Mesenchymal stem cell (in vitro differentiated cells and primary cell): ENCODE results near the gene SMAD3.
"Not testable (repeated sequence)": the region's sequence is repeated elsewhere in the genome, so short reads cannot be mapped to it uniquely, and the experiment has no call there.

Experiments used
- DNase-seq: peaks from one replicate; pipeline ENCODE4 v3.0.0-alpha.2; 2013
- H2AFZ ChIP-seq: one replicate; pipeline ENCODE4 v1.6.1; 2013; ENCODE audit warnings: low read depth, mild to moderate bottlenecking, control low read depth, inconsistent platforms, low read length, moderate library complexity
- H2AK5ac ChIP-seq: 2 replicates; pipeline ENCODE4 v1.6.1; 2013; ENCODE audit warnings: low read length, moderate library complexity, mild to moderate bottlenecking, inconsistent platforms; ENCODE audit not compliant: severe bottlenecking
- H2BK120ac ChIP-seq: one replicate; pipeline ENCODE4 v1.6.1; 2013; ENCODE audit warnings: low read depth, mild to moderate bottlenecking, inconsistent platforms, low read length, moderate library complexity
- H2BK12ac ChIP-seq, 2 experiments: one replicate each; pipeline ENCODE4 v1.6.1; 2013; ENCODE audit warnings: inconsistent platforms in 2 of 2, low read length in 2 of 2, mild to moderate bottlenecking in 2 of 2, moderate library complexity in 2 of 2, control low read depth in 1 of 2
- H2BK15ac ChIP-seq: one replicate; pipeline ENCODE4 v1.6.1; 2013; ENCODE audit warnings: mild to moderate bottlenecking, low read depth, inconsistent platforms; ENCODE audit not compliant: poor library complexity, severe bottlenecking
- H2BK5ac ChIP-seq: 2 replicates; pipeline ENCODE4 v1.6.1; 2013; ENCODE audit warnings: low read depth, mild to moderate bottlenecking, low read length, control low read depth, inconsistent platforms; ENCODE audit not compliant: poor library complexity, severe bottlenecking
- H3K14ac ChIP-seq, 2 experiments: one replicate each; pipeline ENCODE4 v1.6.1; 2013; ENCODE audit warnings: inconsistent platforms in 2 of 2, low read length in 2 of 2, control low read depth in 1 of 2, mild to moderate bottlenecking in 1 of 2, moderate library complexity in 1 of 2
- H3K18ac ChIP-seq, 2 experiments: one replicate each; pipeline ENCODE4 v1.6.1; 2013; ENCODE audit warnings: inconsistent platforms in 2 of 2, low read length in 2 of 2, control low read depth in 1 of 2, low read depth in 1 of 2, mild to moderate bottlenecking in 1 of 2
- H3K23ac ChIP-seq, 2 experiments: one replicate each; pipeline ENCODE4 v1.6.1; 2013; ENCODE audit warnings: inconsistent platforms in 2 of 2, low read length in 2 of 2, mild to moderate bottlenecking in 2 of 2, moderate library complexity in 2 of 2, control low read depth in 1 of 2
- H3K27ac ChIP-seq: 2 replicates; pipeline ENCODE4 v1.5.1; 2013; ENCODE audit warnings: mild to moderate bottlenecking, moderate library complexity, low read length, control low read depth, inconsistent platforms; ENCODE audit not compliant: poor library complexity, severe bottlenecking
- H3K27me3 ChIP-seq, 2 experiments: 2 replicates each; pipeline versions ENCODE4 v1.6.1 to v1.7.0; 2013; ENCODE audit warnings: low read length in 2 of 2, mild to moderate bottlenecking in 2 of 2, moderate library complexity in 2 of 2, control low read depth in 1 of 2, inconsistent platforms in 1 of 2; ENCODE audit not compliant: control insufficient read depth in 1 of 2, insufficient read depth in 1 of 2
- H3K36me3 ChIP-seq, 2 experiments: 2 replicates each; pipeline versions ENCODE4 v1.6.1 to v1.7.0; 2013; ENCODE audit warnings: low read length in 2 of 2, control low read depth in 1 of 2, inconsistent platforms in 1 of 2, low read depth in 1 of 2, mild to moderate bottlenecking in 1 of 2; ENCODE audit not compliant: insufficient read depth in 2 of 2, control insufficient read depth in 1 of 2
- H3K4ac ChIP-seq, 2 experiments: one replicate each; pipeline ENCODE4 v1.6.1; 2013; ENCODE audit warnings: inconsistent platforms in 2 of 2, low read length in 2 of 2, mild to moderate bottlenecking in 2 of 2, moderate library complexity in 2 of 2, control low read depth in 1 of 2, low read depth in 1 of 2
- H3K4me1 ChIP-seq: 2 replicates; pipeline ENCODE4 v1.6.1; 2013; ENCODE audit warnings: low read depth, low read length, control low read depth; ENCODE audit not compliant: control insufficient read depth, insufficient read depth
- H3K4me2 ChIP-seq: 2 replicates; pipeline ENCODE4 v1.6.1; 2013; ENCODE audit warnings: low read length, mild to moderate bottlenecking, inconsistent platforms; ENCODE audit not compliant: poor library complexity, severe bottlenecking
- H3K4me3 ChIP-seq, 2 experiments: 2 replicates each; pipeline versions ENCODE4 v1.5.1 to v1.7.0; 2013; ENCODE audit warnings: low read length in 2 of 2, mild to moderate bottlenecking in 2 of 2, control low read depth in 1 of 2, low read depth in 1 of 2; ENCODE audit not compliant: insufficient read depth in 1 of 2
- H3K79me1 ChIP-seq: replicated peaks from 2 replicates; pipeline ENCODE4 v1.6.1; 2013; ENCODE audit warnings: mild to moderate bottlenecking, control low read depth, low read length, inconsistent platforms; ENCODE audit not compliant: poor library complexity, severe bottlenecking
- H3K9ac ChIP-seq: 2 replicates; pipeline ENCODE4 v1.7.0; 2013; ENCODE audit warnings: mild to moderate bottlenecking, low read length, moderate library complexity
- H3K9me3 ChIP-seq: 2 replicates; pipeline ENCODE4 v1.7.0; 2013; ENCODE audit warnings: mild to moderate bottlenecking, low read length; ENCODE audit not compliant: control insufficient read depth
- H4K8ac ChIP-seq: one replicate; pipeline ENCODE4 v1.6.1; 2013; ENCODE audit warnings: inconsistent platforms, mild to moderate bottlenecking, low read length, moderate library complexity
- H4K91ac ChIP-seq: one replicate; pipeline ENCODE4 v1.6.1; 2013; ENCODE audit warnings: mild to moderate bottlenecking, low read length, inconsistent platforms
- WGBS: methylation state at CpG from one replicate; pipeline ENCODE4 v1.1.7; 2013; ENCODE audit warnings: mixed read lengths; 5-methylcytosine and 5-hydroxymethylcytosine counted together

SMAD3 gene

DNA sequence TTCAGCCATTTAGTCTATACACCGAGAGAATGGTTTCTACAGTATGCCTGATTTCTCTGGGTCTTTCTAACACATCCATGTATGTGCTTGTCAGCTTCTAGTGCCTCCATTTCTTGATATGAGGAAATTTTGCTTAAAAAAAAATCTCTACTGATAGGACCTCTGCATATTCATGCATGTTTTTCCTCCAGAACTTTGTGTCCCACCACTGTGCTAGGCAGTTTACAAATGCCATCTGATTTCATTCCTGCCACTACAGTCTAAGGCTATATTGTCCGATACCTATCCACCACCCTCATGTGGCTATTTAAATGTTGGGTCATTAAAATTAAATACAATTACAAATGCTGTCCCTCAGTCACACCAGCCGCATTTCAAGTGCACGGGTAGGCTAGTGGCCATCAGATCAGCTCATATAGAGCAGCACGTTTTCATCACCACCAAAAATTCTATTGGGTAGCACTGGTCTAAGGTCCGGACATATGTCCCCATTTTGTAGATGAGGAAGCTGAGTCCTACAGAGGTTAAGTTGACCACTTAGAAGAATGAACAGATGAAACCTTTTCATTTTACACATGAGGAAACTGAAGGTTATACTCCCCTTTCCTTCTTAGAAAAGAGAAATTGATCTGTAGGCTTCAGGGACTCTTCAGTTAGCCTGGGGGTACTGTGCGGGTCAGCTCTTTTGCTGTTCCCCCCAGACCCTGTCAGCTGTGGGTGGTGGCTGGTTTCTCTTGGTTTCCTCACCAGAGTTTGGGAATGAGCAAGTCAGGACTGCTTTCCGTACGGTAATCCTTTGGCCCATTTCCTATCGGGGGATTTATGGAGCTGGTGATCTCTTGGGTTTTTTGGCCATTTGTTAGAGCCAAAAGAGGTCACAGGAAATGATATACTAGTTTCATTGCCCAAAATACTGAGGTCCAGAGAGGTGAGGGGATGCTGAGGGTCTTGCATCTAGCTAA lies 56.5 kb downstream of the SMAD3 start:
- Histone ChIP-seq H2AK5ac (peak overlapping the region; percentile 57), H2AFZ (no peak overlapping the region), H2BK5ac (no peak overlapping the region), H3K9me3 (no peaks in the 10 kb centered on the region), H4K8ac (no peak overlapping the region), H3K27me3 (no peaks in the 10 kb centered on the region), H3K4ac (peak overlapping the region; percentile 32 to 97), H3K9ac (peak overlapping the region; percentile 71), H3K4me1 (peaks cover 36% of the 10 kb centered on the region), H2BK15ac (no peak overlapping the region), H3K79me1 (peaks cover 11% of the 10 kb centered on the region), H3K14ac (no peak overlapping the region), H2BK120ac (peak overlapping the region; percentile 89), H3K27ac (peak overlapping the region; percentile 33), H3K23ac (no peak overlapping the region), H3K18ac (peak overlapping the region; percentile 16 to 97), H3K4me2 (no peak overlapping the region), H3K36me3 (peaks cover 0 to 10% of the 10 kb centered on the region in 2 experiments), H4K91ac (peak overlapping the region; percentile 31), H3K4me3 (peak overlapping the region in 1 of 2 experiments; percentile 17), H2BK12ac (peak overlapping the region in 1 of 2 experiments; percentile 70)
- DNase-seq, result no peak
- WGBS, result 82% methylated on average over 8 of the region's 10 CpGs

DNA sequence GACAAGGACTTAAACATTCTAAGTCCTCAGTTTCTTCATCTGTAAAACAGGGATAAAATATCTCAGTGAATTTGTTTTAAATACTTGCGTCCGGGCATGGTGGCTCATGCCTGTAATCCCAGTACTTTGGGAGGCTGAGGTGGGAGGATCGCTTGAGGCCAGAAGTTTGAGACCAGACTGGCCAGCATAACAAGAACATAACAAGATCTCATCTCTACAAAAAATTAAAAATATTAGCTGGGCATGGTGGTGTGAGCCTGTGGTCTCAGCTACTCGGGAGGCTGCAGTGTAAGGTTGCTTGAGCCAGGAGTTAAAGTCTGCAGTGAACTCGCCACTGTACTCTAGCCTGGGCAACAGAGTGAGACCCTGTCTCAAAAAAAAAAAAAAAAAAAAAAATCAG lies 57.4 kb downstream of the SMAD3 start:
- H4K8ac ChIP-seq, H3K9ac ChIP-seq, H3K18ac ChIP-seq, H3K27ac ChIP-seq, H2BK120ac ChIP-seq, H2BK15ac ChIP-seq, H4K91ac ChIP-seq, H2BK5ac ChIP-seq, DNase-seq, H2BK12ac ChIP-seq, H3K14ac ChIP-seq, H2AFZ ChIP-seq, H2AK5ac ChIP-seq, H3K23ac ChIP-seq, H3K4me2 ChIP-seq, H3K9me3 ChIP-seq, H3K4ac ChIP-seq, H3K4me3 ChIP-seq, H3K27me3 ChIP-seq: not testable (repeated sequence)
- Histone ChIP-seq H3K4me1 (peaks cover 42% of the 10 kb centered on the region), H3K36me3 (peaks cover 0 to 17% of the 10 kb centered on the region in 2 experiments), H3K79me1 (peaks cover 12% of the 10 kb centered on the region)
- WGBS, result 75% methylated on average over 4 of the region's 5 CpGs

DNA sequence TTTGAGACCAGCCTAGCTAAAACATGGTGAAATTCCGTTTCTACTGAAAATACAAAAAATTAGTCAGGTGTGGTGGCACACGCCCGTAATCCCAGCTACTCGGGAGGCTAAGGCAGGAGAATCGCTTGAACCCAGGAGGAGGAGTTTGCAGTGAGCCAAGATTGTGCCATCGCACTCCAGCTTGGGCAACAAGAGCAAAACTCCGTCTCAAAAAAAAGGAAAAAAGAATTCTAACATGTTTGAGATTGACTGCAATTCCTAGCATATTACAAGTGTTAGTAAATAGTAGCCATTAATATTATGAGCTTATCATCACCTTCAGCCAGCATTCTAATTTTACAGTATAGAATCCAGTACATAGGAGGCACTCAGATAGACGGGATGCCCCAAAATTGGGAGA lies 57.9 kb downstream of the SMAD3 start:
- H3K4ac ChIP-seq, H3K9me3 ChIP-seq, H3K27ac ChIP-seq, H3K4me2 ChIP-seq, DNase-seq, H2BK120ac ChIP-seq, H3K23ac ChIP-seq, H3K14ac ChIP-seq, H2AK5ac ChIP-seq, H4K8ac ChIP-seq, H2BK12ac ChIP-seq, H2AFZ ChIP-seq, H2BK15ac ChIP-seq, H3K9ac ChIP-seq, H3K27me3 ChIP-seq, H4K91ac ChIP-seq, H3K4me3 ChIP-seq, H3K18ac ChIP-seq, H2BK5ac ChIP-seq: not testable (repeated sequence)
- 96% methylated on average over 7 of the region's 8 CpGs for WGBS
- Histone ChIP-seq H3K4me1 (peaks cover 42% of the 10 kb centered on the region), H3K36me3 (peaks cover 0 to 17% of the 10 kb centered on the region in 2 experiments), H3K79me1 (peaks cover 12% of the 10 kb centered on the region)

DNA sequence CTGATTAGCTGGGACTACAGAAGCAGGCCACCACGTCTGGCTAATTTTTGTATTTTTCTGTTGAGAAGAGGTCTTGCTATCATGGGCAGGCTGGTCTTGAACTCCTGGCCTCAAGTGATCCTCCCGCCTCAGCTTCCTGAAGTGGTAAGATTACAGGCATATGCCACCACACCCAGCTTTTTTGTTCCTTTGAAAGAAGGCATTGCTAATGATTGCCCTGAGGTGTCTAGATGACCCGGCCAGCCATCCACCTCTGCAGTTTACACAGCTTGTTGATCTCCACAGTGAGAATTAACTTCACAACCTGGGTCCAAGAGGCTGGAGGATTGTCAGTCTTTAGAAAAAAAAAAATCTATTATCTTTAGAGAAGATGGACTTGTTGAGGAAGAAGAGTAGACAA lies 58.7 kb downstream of the SMAD3 start:
- WGBS, result 76% methylated on average over 2 of the region's 3 CpGs
- no peak overlapping the region for H4K91ac ChIP-seq
- no peaks in the 10 kb centered on the region for H3K9me3 ChIP-seq
- no peak overlapping the region for H3K4me2 ChIP-seq
- no peak overlapping the region for H2BK5ac ChIP-seq
- H3K23ac ChIP-seq, result no peak overlapping the region
- H3K4me1 ChIP-seq, result peaks cover 47% of the 10 kb centered on the region
- peak overlapping the region; percentile 71 for H3K9ac ChIP-seq
- peaks cover 10% of the 10 kb centered on the region for H3K79me1 ChIP-seq
- H2AFZ ChIP-seq, result no peak overlapping the region
- H3K14ac ChIP-seq, result no peak overlapping the region
- H3K4me3 ChIP-seq, result no peak overlapping the region
- peak overlapping the region in 1 of 2 experiments; percentile 25 for H2BK12ac ChIP-seq
- peaks cover 0 to 15% of the 10 kb centered on the region in 2 experiments for H3K36me3 ChIP-seq
- H2BK15ac ChIP-seq, result no peak overlapping the region
- no peak overlapping the region for H3K27ac ChIP-seq
- no peaks in the 10 kb centered on the region for H3K27me3 ChIP-seq
- H3K18ac ChIP-seq, result peak overlapping the region in 1 of 2 experiments; percentile 53
- peak overlapping the region in 1 of 2 experiments; percentile 35 for H3K4ac ChIP-seq
- H2BK120ac ChIP-seq, result no peak overlapping the region
- no peak overlapping the region for H4K8ac ChIP-seq
- no peak for DNase-seq
- H2AK5ac ChIP-seq, result no peak overlapping the region
